GM12873 (cell line): Measurements from ENCODE around the gene PPP6R3.

Experiments
- TF ChIP-seq, protein P1 (sequence below): IDR thresholded peaks from 2 replicates; pipeline ENCODE4 v1.5.1; 2012; ENCODE audit warnings: low read depth, mild to moderate bottlenecking, moderate library complexity, low read length, control low read depth; ENCODE audit not compliant: insufficient read depth; ENCODE audit errors: missing control alignments

PPP6R3 gene

DNA sequence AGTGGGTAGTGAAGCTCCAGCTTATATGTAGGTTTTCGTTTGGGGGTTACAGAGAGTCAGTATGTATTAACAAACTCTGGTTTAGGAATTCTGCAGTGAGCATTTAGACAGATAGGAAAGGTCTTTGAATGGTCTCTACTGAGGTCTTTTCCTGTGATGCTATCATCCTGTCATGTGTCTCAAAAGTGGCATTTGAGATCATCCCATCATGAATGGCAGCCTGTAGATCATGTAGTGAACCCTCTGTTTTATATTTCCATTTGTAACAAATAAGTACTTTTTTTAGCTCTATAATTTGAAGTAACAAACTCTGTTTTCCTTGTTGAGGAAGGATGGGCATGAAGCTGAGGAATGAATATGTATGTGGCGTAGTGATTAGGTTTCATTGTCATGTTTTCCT, 76.2 kb downstream of the PPP6R3 start:
- TF ChIP-seq, protein P1, sequence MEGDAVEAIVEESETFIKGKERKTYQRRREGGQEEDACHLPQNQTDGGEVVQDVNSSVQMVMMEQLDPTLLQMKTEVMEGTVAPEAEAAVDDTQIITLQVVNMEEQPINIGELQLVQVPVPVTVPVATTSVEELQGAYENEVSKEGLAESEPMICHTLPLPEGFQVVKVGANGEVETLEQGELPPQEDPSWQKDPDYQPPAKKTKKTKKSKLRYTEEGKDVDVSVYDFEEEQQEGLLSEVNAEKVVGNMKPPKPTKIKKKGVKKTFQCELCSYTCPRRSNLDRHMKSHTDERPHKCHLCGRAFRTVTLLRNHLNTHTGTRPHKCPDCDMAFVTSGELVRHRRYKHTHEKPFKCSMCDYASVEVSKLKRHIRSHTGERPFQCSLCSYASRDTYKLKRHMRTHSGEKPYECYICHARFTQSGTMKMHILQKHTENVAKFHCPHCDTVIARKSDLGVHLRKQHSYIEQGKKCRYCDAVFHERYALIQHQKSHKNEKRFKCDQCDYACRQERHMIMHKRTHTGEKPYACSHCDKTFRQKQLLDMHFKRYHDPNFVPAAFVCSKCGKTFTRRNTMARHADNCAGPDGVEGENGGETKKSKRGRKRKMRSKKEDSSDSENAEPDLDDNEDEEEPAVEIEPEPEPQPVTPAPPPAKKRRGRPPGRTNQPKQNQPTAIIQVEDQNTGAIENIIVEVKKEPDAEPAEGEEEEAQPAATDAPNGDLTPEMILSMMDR: no peak

DNA sequence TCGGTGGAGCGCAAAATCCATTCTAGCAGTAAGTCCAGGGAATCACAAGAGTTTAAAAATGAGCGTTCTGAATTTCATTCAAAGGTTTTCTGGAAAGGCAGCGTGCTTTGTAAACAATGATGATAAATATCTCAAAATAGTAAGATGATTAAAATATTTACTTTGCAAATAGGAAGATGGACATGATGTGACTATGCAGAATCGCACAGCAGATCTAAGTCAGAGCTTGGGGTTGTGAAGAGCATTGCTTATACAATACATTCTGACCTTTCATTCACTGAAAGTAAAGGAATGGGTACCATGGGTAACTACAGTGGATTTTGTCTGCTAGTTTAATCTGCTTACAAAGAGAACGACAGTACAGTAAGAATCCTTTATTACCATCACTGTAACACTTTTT, 77.5 kb downstream of the PPP6R3 start:
- TF ChIP-seq, protein P1: no peak

DNA sequence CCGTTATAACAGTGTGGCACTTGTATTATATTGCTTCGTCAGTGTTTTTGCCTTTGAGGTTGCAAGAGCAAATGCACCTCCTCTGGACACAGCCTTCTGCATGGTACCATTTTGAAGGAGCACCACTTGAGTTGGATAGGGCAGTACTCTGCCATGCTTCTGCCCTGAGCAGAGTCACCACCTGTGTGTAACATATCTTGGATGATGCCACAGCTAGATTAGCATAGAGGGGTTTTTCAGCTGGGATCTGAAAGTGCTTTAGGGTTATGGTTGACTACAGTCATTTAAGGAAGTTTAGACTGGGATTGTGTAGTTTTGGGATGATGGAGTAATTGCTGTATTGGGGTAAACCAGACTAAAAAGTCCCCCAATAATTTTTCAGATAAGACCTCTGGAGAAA, 78.8 kb downstream of the PPP6R3 start:
- TF ChIP-seq, protein P1: no peak

DNA sequence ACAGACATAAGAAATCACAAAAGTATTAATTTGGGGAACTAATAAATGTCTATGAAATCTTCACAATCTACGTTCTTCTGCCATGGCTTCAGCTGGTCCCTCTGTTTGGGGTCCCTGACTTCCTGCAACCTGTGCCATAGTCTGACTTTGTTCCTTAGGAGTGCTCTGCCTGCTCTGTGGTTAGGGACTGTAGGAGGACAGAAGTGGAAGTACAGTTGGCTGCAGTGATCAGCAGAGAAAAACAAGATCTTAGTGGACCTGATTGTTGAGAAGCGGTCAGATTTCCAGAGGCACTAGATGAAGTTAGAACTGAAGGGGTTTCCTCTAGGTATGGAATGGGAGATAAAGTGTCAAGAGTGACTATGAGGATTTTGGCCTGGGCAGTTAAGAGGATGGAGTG, 80.6 kb downstream of the PPP6R3 start:
- TF ChIP-seq, protein P1: no peak

DNA sequence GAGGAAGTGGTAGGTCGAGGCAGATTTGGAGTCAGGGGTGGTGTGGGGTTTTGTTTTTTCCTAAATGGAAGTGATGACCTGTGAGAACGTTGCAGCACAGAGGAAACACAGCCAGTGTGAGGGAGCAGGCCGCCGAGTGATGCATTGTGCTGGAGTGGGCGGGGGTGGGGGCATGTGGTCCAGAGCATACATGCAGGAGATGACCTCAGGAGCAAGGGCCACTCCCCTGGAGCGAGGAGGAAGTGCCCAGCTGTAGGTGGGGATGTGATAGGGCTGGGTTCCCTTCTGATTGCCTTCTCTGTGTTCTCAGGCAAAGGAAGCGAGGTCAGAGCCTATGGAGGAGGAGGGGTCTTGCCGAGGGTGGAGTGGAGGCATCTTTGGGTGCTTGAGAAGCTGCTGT, 81.4 kb downstream of the PPP6R3 start:
- TF ChIP-seq, protein P1: no peak

DNA sequence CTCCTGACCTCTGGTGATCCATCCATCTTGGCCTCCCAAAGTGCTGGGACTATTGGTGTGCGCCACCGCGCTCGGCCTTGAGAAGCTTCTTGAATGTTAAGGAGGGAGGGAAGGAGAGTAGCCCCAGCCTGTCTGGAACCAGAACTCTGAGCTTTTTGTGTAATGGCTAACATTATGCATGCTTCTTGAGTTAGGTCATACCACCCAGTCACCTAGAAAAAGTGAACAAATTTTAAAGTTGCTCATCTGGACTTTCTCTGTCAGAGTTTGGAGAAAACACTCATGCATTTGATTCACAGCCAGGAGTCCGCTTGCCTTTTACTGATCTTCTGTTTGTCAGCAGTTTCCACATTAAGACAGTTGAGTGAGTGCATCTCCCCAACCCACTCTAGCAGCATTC, 82.1 kb downstream of the PPP6R3 start:
- TF ChIP-seq, protein P1: no peak

DNA sequence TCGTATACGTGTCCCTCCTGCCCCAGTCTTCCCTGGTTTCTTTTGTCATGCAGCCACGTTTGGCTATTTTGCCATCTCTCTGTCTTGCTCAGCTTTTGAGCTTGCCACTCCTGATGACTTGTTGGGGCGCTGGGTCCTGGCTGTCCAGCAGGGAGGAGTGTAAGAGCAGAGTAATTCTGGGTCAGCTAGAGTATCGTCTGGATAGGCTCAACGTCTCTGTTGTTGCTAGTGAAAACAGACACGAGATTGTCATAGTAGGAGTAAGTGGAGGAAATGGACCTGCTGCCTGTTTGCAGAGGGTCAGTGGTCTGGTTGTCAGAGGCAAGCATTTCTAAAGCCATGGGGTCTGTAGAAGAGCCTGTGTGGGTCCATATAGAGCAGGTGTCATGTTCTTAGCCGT, 83.0 kb downstream of the PPP6R3 start:
- TF ChIP-seq, protein P1: no peak

DNA sequence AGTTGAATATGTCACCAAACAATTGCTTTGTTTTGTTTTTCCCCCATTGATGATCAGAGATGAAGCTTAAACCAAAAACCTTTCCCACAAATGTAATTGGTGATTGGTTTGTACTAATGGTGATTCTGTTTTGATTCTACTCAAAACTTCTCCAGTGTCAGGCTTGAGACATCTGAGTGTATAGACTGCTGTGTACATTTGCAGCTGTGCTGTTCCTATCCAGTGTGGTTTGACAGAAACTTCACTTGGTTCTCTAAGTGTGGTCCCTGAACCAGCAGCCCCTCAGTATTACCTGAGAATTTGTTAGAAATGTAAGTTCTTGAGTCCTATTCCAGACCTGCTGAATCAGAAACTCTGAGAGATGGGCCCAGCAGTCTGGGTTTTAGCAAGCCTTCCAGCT, 84.8 kb downstream of the PPP6R3 start:
- TF ChIP-seq, protein P1: no peak
